ENCODE data around the gene RAC3.
A peak's percentile ranks its signal among the peaks of the same experiment; 100 is the strongest.

- TF ChIP-seq POLR2A (IDR thresholded peaks at IDR 0.05) = no peak
- peak; percentile 75 to 98 (median 94) for TF ChIP-seq CTCF (IDR thresholded peaks at IDR 0.05)
These were observed 792 bp upstream of the RAC3 start for GRCh38 chr17:82030470-82031302.
